PC-9 (cell line): ENCODE data around the gene C18orf54. TPM values are rescaled to one million over a fixed set of nuclear protein-coding genes. Genes with fewer than 3 reads are reported as not detected.
A peak's percentile ranks its signal among the peaks of the same experiment; 100 is the strongest.
"Not testable (repeated sequence)": the region's sequence is repeated elsewhere in the genome, so short reads cannot be mapped to it uniquely, and the experiment has no call there.

ENCODE experiments used
- Bru-seq: library from RNA; stranded (reverse); fragments of 400-500 nt; gene quantifications from one replicate; lab custom pipeline; 2021; lab: Mats Ljungman, UMichigan
- BruChase-seq, 2 experiments: library from RNA; stranded (reverse); fragments of 400-500 nt; gene quantifications; one replicate each; lab custom pipeline; 2021; lab: Mats Ljungman, UMichigan
- BruUV-seq: library from RNA; stranded (reverse); fragments of 400-500 nt; replicated peaks from 2 replicates; lab custom pipeline; 2021; lab: Mats Ljungman, UMichigan
- CTCF ChIA-PET: fragments of 300-600 bp; sonication (Branson Sonifier 250); formaldehyde crosslinking; loops from one replicate; lab custom pipeline; 2022; ENCODE audit warnings: antibody characterized with exemption; lab: Charles Lee
- POLR2A ChIA-PET: fragments of 300-600 bp; sonication (Branson Sonifier 250); formaldehyde crosslinking; loops from one replicate; lab custom pipeline; 2022; ENCODE audit warnings: antibody characterized with exemption; ENCODE audit not compliant: unreplicated experiment; lab: Charles Lee
- DNase-seq, 2 experiments: peaks; one replicate each; pipeline versions ENCODE4 v3.0.0 to v3.0.0-alpha.2; 2015 to 2022; ENCODE audit warnings: mixed read lengths in 1 of 2
- H2AFZ ChIP-seq: fragments of 200-600 bp; sonication (generic); 2 replicates; pipeline ENCODE4 v1.8.1; 2017; ENCODE audit warnings: antibody characterized with exemption
- H3F3A ChIP-seq: fragments of 200-600 bp; sonication (generic); 2 replicates; pipeline ENCODE4 v1.8.1; 2017; ENCODE audit warnings: antibody characterized with exemption, mild to moderate bottlenecking, low read depth; ENCODE audit not compliant: insufficient read depth
- H3K27ac ChIP-seq: fragments of 200-600 bp; sonication (generic); 2 replicates; pipeline ENCODE4 v1.6.1; 2016; ENCODE audit warnings: mixed run types
- H3K27me3 ChIP-seq: fragments of 200-600 bp; sonication (generic); 2 replicates; pipeline ENCODE4 v1.6.1; 2016; ENCODE audit warnings: low read depth, mixed run types; ENCODE audit not compliant: insufficient read depth
- H3K36me3 ChIP-seq: fragments of 200-600 bp; sonication (generic); 2 replicates; pipeline ENCODE4 v1.6.1; 2016; ENCODE audit warnings: low read depth, mixed run types
- H3K4me1 ChIP-seq: fragments of 200-600 bp; sonication (generic); replicated peaks from 2 replicates; pipeline ENCODE4 v1.6.1; 2016; ENCODE audit warnings: mixed run types; ENCODE audit not compliant: insufficient read depth
- H3K4me2 ChIP-seq: fragments of 200-600 bp; sonication (generic); 2 replicates; pipeline ENCODE4 v1.6.1; 2017; ENCODE audit warnings: mixed run types
- H3K4me3 ChIP-seq: fragments of 200-600 bp; sonication (generic); 2 replicates; pipeline ENCODE4 v1.6.1; 2016; ENCODE audit warnings: mixed run types
- H3K79me2 ChIP-seq: fragments of 200-600 bp; sonication (generic); 2 replicates; pipeline ENCODE4 v1.6.1; 2017; ENCODE audit warnings: low read depth, mixed run types
- H3K9me2 ChIP-seq: fragments of 200-600 bp; sonication (generic); 2 replicates; pipeline ENCODE4 v1.8.1; 2017; ENCODE audit warnings: mild to moderate bottlenecking; ENCODE audit not compliant: insufficient read depth
- H3K9me3 ChIP-seq: fragments of 200-600 bp; sonication (generic); 2 replicates; pipeline ENCODE4 v1.8.1; 2016; ENCODE audit warnings: low read depth; ENCODE audit not compliant: insufficient read depth
- H4K20me1 ChIP-seq: fragments of 200-600 bp; sonication (generic); 2 replicates; pipeline ENCODE4 v1.8.1; 2017; ENCODE audit not compliant: insufficient read depth
- CTCF ChIP-seq: fragments of 200-600 bp; sonication (generic); conservative IDR thresholded peaks from 2 replicates; pipeline ENCODE4 v1.6.1; 2017; ENCODE audit warnings: mixed run types, antibody characterized with exemption, mild to moderate bottlenecking, moderate library complexity
- EZH2 ChIP-seq: fragments of 200-600 bp; sonication (generic); IDR thresholded peaks from 2 replicates; pipeline ENCODE4 v1.8.0; 2017; ENCODE audit warnings: antibody characterized with exemption, low read depth
- intact Hi-C: fragments of 100-400 bp; cut with micrococcal nuclease; formaldehyde crosslinking; loops from one replicate; pipeline ENCODE4 v1.10.0; 2022; ENCODE audit not compliant: unreplicated experiment
- long read RNA-seq: library from polyadenylated mRNA; stranded (forward); transcript quantifications from one replicate; pipeline ENCODE4 v2.0.0, GENCODE V29; 2022
- total RNA-seq: library from RNA; stranded (reverse); gene quantifications from 2 replicates; pipeline ENCODE4 v1.2.3, GENCODE V29; 2021

Gene C18orf54
- total RNA-seq (6.7 and 7.6 TPM in 2 replicates), Bru-seq, nascent RNA (percentile 58 among the genes with signal in this experiment), BruChase-seq, experiment 1, labeled RNA remaining after a 2-hour chase (percentile 67 among the genes with signal in this experiment), BruChase-seq, experiment 2, labeled RNA remaining after a 6-hour chase (percentile 62 among the genes with signal in this experiment)
- long read RNA-seq, full-length matches to known transcripts = 3 of 5 reads
- long read RNA-seq, partial matches to known transcripts = 1 of 5 reads
- long read RNA-seq, other reads (novel, unspliced or antisense) = 1 of 5 reads

GRCh38 chr18:54357660-54358494 is at the start of gene C18orf54, which contains the start of gene STARD6:
TSS of gene C18orf54 (plus strand) at chr18:54357906. CDS start at chr18:54360573, 2,667 bp downstream.
TSS of gene STARD6 (minus strand) at chr18:54357858. CDS start at chr18:54354573, 3,285 bp downstream.
- POLR2A ChIA-PET = no interaction called here

GRCh38 chr18:54309564-54309963 is 48.1 kb upstream of the C18orf54 start:
- H3K9me3 ChIP-seq, H3K4me2 ChIP-seq, H3K9me2 ChIP-seq, H3F3A ChIP-seq, H3K36me3 ChIP-seq, H3K79me2 ChIP-seq, H2AFZ ChIP-seq, H3K27ac ChIP-seq, CTCF ChIA-PET, H3K4me1 ChIP-seq, H3K4me3 ChIP-seq, H3K27me3 ChIP-seq, intact Hi-C loops, BruUV-seq, POLR2A ChIA-PET, DNase-seq, H4K20me1 ChIP-seq: not testable (repeated sequence)

More at GRCh38 chr18:54357660-54358494, at the start of gene C18orf54, which contains the start of gene STARD6:
- H3K9me2 ChIP-seq = no peaks in the 10 kb centered on the region
- H3K27ac ChIP-seq = peak within 1 kb of the TSS; percentile 18; the same call in 1 of the 2 replicates
- intact Hi-C loops = loop anchor here (2.0 to 10.0 kb wide), 2 partner anchors 83 to 133 kb away; partner anchors contain the start of gene MBD2
- H2AFZ ChIP-seq = peak within 1 kb of the TSS; percentile 97
- no peaks in the 10 kb centered on the region for H3F3A ChIP-seq
- peak; percentile 76 to 78 for DNase-seq
- no peaks in the 10 kb centered on the region; the same call in 1 of the 2 replicates for H3K36me3 ChIP-seq
- peak within 1 kb of the TSS; percentile 91 for H3K4me2 ChIP-seq
- CTCF ChIA-PET = interaction anchor here (0.6 to 0.8 kb wide), 2 partner anchors 135 to 674 kb away, joined by 3 to 4 read pairs; no protein-coding TSS in a partner anchor
- H4K20me1 ChIP-seq = no peaks in the 10 kb centered on the region
- peaks cover 6% of the 10 kb centered on the region; the same call in 1 of the 2 replicates for H3K79me2 ChIP-seq
- no TSS peak for BruUV-seq
- H3K9me3 ChIP-seq = no peaks in the 10 kb centered on the region
- H3K4me1 ChIP-seq = peaks cover 13% of the 10 kb centered on the region
- no peaks in the 10 kb centered on the region for H3K27me3 ChIP-seq
- peak; percentile 53; the same call in 1 of the 2 replicates for TF ChIP-seq CTCF
- TF ChIP-seq EZH2 = no peak
- H3K4me3 ChIP-seq = peak within 1 kb of the TSS; percentile 93

- 0 out of 2 replicates have a peak overlapping the region, but pooled peaks have one; percentile 11 for H3K4me2 ChIP-seq
- H3K27me3 ChIP-seq = no peaks in the 10 kb centered on the region
- DNase-seq = peak in 1 of 2 experiments; percentile 68
- H3K4me1 ChIP-seq = peaks cover 13% of the 10 kb centered on the region; the same call in 1 of the 2 replicates
- TF ChIP-seq EZH2 (no peak), CTCF (no peak)
- H2AFZ ChIP-seq = no peak overlapping the region
- H3K27ac ChIP-seq = peak overlapping the region; percentile 30; the same call in 1 of the 2 replicates
- H3K9me3 ChIP-seq = no peaks in the 10 kb centered on the region
- intact Hi-C loops = no loop called here
- H3K9me2 ChIP-seq = no peaks in the 10 kb centered on the region
- H3F3A ChIP-seq = peaks cover 4% of the 10 kb centered on the region; the same call in 1 of the 2 replicates
- BruUV-seq = no TSS peak
- CTCF ChIA-PET = no interaction called here
- no peak overlapping the region for H3K4me3 ChIP-seq
- no peaks in the 10 kb centered on the region for H3K79me2 ChIP-seq
- H3K36me3 ChIP-seq = no peaks in the 10 kb centered on the region
- no peaks in the 10 kb centered on the region for H4K20me1 ChIP-seq
- POLR2A ChIA-PET = no interaction called here
These were observed 41.5 kb upstream of the C18orf54 start for GRCh38 chr18:54316071-54316820.
